Osteocyte (in vitro differentiated cells): ENCODE results near the gene GNAI2. TPM values are rescaled to one million over a fixed set of nuclear protein-coding genes. Genes with fewer than 3 reads are reported as not detected.

Experiments used
- DNase-seq: peaks from one replicate; pipeline ENCODE4 v3.0.0; 2021; ENCODE audit warnings: mixed read lengths; ENCODE audit not compliant: unreplicated experiment; ENCODE audit errors: extremely low spot score
- H3K27ac Mint-ChIP-seq: one replicate; pipeline ENCODE4 v1.8.0; 2021; ENCODE audit warnings: mild to moderate bottlenecking, mixed read lengths; ENCODE audit not compliant: unreplicated experiment
- H3K27me3 Mint-ChIP-seq: one replicate; pipeline ENCODE4 v1.8.0; 2021; ENCODE audit warnings: mixed read lengths; ENCODE audit not compliant: unreplicated experiment
- H3K36me3 Mint-ChIP-seq: one replicate; pipeline ENCODE4 v1.8.0; 2021; ENCODE audit warnings: mixed read lengths; ENCODE audit not compliant: unreplicated experiment
- H3K4me1 Mint-ChIP-seq: one replicate; pipeline ENCODE4 v1.8.0; 2021; ENCODE audit warnings: mixed read lengths; ENCODE audit not compliant: unreplicated experiment
- H3K4me3 Mint-ChIP-seq: one replicate; pipeline ENCODE4 v1.8.0; 2021; ENCODE audit warnings: mild to moderate bottlenecking, moderate library complexity, mixed read lengths; ENCODE audit not compliant: unreplicated experiment
- H3K9me3 Mint-ChIP-seq: one replicate; pipeline ENCODE4 v1.8.0; 2021; ENCODE audit warnings: mixed read lengths; ENCODE audit not compliant: unreplicated experiment
- CTCF ChIP-seq: fragments of 200-600 bp; sonication (generic); IDR thresholded peaks from 2 replicates; pipeline ENCODE4 v1.5.0; 2021; ENCODE audit warnings: antibody characterized with exemption, mild to moderate bottlenecking, moderate library complexity
- total RNA-seq: library from RNA; stranded (reverse); gene quantifications from 2 replicates; pipeline ENCODE4 v1.2.1, GENCODE V29; 2021

Gene GNAI2
- total RNA-seq, 1 donor from 2014 or later: 340 TPM

GRCh38 chr3:50213373-50213772, 22.6 kb upstream of the GNAI2 start:
- no peak for TF ChIP-seq CTCF

GRCh38 chr3:50214824-50215223, 21.2 kb upstream of the GNAI2 start:
- no peak overlapping the region for H3K4me3 Mint-ChIP-seq
- H3K27me3 Mint-ChIP-seq: no peaks in the 10 kb centered on the region
- no peak for TF ChIP-seq CTCF
- H3K9me3 Mint-ChIP-seq: no peaks in the 10 kb centered on the region
- H3K4me1 Mint-ChIP-seq: peaks cover 7% of the 10 kb centered on the region
- H3K36me3 Mint-ChIP-seq: no peaks in the 10 kb centered on the region
- H3K27ac Mint-ChIP-seq: no peak overlapping the region
- no peak for DNase-seq

More at GRCh38 chr3:50213373-50213772, 22.6 kb upstream of the GNAI2 start:
- H3K36me3 Mint-ChIP-seq: no peaks in the 10 kb centered on the region
- DNase-seq: no peak
- peaks cover 15% of the 10 kb centered on the region for H3K4me1 Mint-ChIP-seq
- no peak overlapping the region for H3K4me3 Mint-ChIP-seq
- no peaks in the 10 kb centered on the region for H3K27me3 Mint-ChIP-seq
- H3K27ac Mint-ChIP-seq: no peak overlapping the region
- no peaks in the 10 kb centered on the region for H3K9me3 Mint-ChIP-seq

- no peaks in the 10 kb centered on the region for H3K36me3 Mint-ChIP-seq
- H3K27ac Mint-ChIP-seq: no peak overlapping the region
- no peaks in the 10 kb centered on the region for H3K9me3 Mint-ChIP-seq
- H3K4me3 Mint-ChIP-seq: no peak overlapping the region
- peaks cover 7% of the 10 kb centered on the region for H3K4me1 Mint-ChIP-seq
- no peak for TF ChIP-seq CTCF
- H3K27me3 Mint-ChIP-seq: no peaks in the 10 kb centered on the region
- no peak for DNase-seq
Observed at GRCh38 chr3:50215529-50215928, 20.5 kb upstream of the GNAI2 start.

GRCh38 chr3:50217681-50218080, 18.3 kb upstream of the GNAI2 start:
- H3K27ac Mint-ChIP-seq: no peak overlapping the region
- no peaks in the 10 kb centered on the region for H3K4me1 Mint-ChIP-seq
- H3K27me3 Mint-ChIP-seq: no peaks in the 10 kb centered on the region
- H3K36me3 Mint-ChIP-seq: no peaks in the 10 kb centered on the region
- H3K9me3 Mint-ChIP-seq: no peaks in the 10 kb centered on the region
- DNase-seq: no peak
- no peak overlapping the region for H3K4me3 Mint-ChIP-seq
- no peak for TF ChIP-seq CTCF

GRCh38 chr3:50218448-50218847, 17.6 kb upstream of the GNAI2 start:
- Mint-ChIP-seq H3K27me3 (no peaks in the 10 kb centered on the region), H3K27ac (no peak overlapping the region), H3K9me3 (no peaks in the 10 kb centered on the region), H3K36me3 (no peaks in the 10 kb centered on the region), H3K4me3 (no peak overlapping the region), H3K4me1 (no peaks in the 10 kb centered on the region)
- no peak for TF ChIP-seq CTCF
- no peak for DNase-seq
